Occipital lobe (tissue), 2 donors: ENCODE results near the gene LTB4R2. TPM values are rescaled to one million over a fixed set of nuclear protein-coding genes. Genes with fewer than 3 reads are reported as not detected.

ENCODE experiments used
- DNase-seq: peaks from one replicate; lab custom pipeline; 2025; lab: John Stamatoyannopoulos, UW
- total RNA-seq: library from RNA; depleted of rRNA; stranded (reverse); fragments of >200 nt; gene quantifications from one replicate; pipeline ENCODE4 v1.2.3, GENCODE V29; 2014

LTB4R2 gene, protein sequence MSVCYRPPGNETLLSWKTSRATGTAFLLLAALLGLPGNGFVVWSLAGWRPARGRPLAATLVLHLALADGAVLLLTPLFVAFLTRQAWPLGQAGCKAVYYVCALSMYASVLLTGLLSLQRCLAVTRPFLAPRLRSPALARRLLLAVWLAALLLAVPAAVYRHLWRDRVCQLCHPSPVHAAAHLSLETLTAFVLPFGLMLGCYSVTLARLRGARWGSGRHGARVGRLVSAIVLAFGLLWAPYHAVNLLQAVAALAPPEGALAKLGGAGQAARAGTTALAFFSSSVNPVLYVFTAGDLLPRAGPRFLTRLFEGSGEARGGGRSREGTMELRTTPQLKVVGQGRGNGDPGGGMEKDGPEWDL
- 1.4 TPM for total RNA-seq

DNA sequence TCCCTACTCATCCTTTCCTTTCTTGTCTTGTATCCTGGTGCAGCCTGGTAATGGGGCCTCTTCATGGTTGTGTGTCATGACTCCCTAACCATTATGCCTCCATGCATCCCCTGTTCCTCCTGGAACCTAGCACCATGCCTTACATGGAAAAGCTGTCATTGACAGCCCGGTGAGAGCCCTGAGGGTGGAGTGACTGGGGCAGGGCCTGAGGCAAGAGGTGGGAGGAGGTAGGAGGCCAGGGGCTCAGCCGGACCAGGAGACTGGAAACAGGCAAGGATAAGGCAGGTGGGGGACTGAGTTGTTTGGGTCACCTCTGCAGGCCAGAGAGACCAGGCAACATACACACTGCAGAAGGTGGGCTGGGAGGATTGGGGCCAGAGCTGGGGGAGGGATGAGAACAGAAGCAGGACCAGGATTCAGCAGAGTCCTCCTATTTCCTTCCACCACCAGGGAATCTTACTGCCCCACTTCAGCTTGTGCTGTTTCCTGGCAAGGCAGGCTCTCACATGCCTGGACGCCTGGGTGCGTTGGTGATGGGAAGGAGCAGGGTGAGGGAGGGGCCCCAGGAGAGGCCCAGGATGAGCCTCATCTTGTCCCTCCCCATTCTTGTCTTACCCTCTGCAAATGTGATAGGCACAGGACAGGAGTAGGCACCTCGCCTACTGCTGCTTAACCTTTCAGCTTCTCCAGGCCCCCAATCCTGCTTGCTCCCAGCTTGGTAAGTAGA lies at the start of gene LTB4R2:
LTB4R2 (plus strand) TSS at position 603 of the 727 bp plus-strand sequence. CDS start 525 bp downstream, outside the sequence.
- no peak for DNase-seq

DNA sequence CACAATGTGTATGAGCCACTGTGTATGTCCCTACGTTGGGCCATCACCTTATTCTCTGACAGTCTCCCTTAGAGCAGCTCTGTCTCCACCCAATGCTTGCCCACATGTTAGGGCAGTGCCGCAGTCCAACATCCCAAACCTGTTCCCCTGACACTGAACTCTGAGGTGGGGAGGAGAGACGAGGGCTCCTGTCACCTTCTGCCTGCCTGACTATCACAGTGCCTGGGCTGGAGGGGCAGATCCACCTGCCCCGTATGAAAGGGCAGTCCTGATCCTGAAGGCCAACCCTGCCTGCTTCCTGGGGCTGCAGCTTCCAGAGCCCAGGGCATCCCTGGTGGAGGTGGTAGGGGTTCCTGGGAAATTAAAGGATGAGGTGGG lies 49.2 kb upstream of the LTB4R2 start:
- no peak for DNase-seq

DNA sequence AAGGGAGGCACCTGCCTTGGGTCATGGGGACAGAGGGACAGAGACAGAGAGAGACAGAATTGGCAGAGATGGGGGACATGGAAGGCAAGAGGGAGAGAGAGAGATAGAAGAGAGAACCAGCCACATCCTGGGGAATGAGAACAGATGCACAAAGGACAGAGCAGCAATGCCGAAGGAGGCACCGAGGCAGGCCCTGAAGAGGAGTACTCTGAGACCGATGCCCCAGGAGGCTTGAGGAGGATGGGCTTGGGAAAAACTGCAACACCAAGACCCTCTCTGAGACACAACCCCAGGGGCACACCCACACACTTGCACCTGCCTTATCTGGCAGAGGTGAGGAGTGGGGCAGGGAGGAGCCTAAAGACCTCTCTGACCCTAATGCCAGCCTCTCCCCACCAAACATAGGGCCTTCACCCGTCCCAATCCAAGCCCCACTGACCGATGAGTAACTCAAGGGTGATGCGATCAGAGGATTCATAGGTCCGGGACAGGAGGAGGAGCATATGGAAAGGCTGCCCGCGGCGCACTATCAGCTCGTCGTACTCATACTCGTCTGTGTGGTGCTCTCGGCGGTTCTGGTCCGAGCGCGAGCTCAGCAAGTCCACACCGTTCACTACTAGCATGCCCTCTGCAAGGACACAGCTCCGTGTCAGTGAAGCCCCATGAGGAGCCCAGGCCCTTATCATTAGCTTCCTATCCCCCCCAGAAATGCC lies 48.5 kb upstream of the LTB4R2 start:
- no peak for DNase-seq

DNA sequence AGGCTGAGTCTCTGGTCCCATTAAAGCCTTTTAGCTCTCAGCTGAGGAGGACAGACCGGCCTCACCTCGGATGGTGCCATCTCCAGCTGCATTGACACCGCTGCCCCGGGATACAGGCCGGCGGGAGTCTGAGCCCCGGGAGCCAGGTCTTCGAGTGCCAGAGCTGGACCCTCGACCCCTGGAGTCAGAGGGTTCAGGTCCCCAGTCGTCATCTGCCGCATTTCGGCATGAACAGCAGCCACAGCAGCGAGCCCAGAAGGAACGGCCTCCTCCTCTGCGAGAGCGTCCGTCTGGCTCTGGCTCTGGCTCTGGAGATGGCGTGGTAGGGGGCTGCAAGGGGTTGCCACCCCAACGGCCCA lies 48.0 kb upstream of the LTB4R2 start:
- DNase-seq: no peak

DNA sequence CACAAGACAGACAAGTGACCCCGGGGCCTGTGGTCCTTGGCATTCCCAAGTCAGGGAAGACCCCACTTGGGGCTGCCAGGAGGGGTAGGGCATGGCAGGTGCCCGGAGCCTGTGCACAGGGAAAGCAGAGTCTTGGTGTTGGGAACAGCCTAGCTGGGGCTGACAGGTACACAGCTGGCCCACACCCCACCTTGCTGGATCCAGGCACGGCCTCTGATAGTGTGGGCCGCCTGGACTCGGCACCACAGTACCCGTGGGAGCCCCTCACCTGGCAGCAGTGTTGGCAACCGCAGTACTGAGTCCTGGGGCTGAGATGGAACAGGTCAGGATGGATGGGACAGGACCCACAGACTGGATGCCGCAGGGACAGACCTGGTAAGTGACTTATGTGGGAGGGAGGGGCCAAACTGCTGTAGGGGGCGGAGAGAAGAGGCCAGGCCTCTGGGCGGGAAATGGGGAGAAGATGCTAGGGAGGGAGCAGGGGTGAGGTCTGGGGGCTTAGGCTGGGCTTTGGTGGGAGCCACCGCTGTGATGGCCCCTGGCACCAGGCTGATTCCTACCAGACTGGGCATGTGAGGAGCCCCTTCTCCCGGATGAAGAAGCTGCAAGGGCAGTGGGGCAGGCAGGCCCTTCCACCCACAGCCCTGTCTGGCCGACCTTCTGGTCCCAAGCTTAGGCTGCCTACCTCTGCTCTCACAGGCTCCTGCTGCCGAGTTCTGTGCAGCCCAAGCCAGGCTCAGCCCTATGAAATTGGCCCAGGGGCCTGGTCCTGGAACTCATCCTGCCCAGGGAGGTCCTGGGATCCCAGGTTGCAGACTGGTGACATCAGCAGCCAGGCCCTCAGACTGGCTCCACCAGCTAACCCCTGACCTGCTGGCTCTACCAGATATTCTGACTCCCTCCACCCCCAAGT lies 46.9 kb upstream of the LTB4R2 start, which contains the start of gene TGM1:
TGM1 (minus strand) TSS at position 357 of the 913 bp plus-strand sequence. CDS start 825 bp downstream, outside the sequence.
- no peak for DNase-seq

DNA sequence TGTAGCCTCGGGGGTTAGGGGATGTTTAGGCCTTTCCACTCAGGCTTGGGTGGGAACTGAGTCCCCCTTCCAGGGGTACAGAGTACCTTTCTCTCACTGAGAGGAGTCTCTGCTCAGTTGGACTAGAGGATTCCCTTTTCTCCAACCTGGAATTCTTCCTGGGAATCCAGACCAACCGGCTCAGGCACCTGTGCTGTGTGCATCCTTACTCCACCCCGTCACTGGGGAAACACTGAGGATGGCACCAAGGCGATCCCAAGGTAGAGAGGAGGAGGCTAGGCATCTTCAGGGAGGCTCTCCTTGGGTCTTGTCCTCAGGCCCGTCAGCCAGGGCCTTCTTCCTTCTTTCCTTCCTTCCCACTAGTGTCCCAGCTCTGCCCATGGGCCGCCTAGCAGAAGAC lies 46.1 kb upstream of the LTB4R2 start:
- DNase-seq: no peak

DNA sequence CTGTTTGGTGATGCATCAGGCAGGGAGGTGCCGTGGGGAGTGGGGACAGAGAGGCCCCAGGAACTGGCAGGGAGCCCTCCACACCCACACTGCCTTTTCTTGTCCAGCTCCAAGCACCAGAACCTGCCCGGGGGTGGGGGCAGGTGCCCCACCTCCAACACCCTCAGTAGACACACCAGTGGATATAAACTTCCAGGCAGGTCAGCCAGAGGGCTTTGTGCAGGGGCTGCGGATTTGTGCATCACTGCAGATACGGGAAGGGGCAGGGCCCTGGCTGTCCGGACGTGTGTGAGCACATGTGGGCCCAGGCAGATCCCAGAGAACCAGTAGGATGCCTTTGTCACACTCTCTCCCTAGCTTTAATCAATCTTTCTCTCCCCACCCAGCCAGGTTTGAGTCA lies 45.6 kb upstream of the LTB4R2 start:
- DNase-seq: no peak

DNA sequence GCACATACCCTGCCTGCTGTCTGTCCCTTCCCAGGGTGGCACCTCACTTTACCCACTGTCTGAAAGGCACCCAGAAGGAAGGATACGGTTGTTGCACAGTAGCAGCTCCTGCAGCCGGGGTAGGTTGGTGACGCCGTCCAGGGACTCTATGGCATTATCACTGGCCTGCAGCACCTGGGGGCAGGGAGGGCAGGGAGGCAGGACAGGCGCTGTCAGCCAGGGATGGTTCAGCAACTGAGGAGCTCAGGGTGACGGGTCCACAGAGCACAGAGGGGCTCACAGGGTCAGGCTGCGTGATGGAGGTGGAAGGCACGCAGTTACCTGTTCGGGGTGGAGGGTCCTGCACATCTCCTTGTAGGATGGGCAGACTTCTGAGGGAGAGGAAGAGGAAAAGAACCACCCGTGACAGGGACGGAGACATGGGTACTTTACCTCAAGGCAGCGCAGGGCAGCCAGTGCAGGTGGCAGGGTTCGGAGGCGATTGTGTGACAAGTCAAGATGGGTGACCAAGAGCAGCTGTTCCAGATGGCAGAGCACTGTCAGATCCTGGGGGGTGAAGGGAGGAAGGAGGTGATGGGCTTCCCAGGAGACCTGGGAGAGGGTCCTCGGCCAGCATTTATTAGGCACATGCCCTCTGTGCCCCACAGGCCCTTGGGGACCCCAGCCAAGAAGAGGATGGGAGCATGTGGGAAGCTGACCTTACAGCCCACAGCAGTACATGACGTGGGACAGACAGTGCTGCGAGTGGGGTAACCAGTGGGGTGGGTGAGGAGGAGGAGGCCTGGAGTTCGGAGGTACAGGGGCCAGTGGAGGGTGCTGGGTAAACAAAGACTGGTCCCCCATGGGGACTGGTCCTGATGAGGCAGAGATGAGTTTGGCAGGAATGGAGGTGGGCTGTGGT lies 43.3 kb upstream of the LTB4R2 start:
- no peak for DNase-seq

DNA sequence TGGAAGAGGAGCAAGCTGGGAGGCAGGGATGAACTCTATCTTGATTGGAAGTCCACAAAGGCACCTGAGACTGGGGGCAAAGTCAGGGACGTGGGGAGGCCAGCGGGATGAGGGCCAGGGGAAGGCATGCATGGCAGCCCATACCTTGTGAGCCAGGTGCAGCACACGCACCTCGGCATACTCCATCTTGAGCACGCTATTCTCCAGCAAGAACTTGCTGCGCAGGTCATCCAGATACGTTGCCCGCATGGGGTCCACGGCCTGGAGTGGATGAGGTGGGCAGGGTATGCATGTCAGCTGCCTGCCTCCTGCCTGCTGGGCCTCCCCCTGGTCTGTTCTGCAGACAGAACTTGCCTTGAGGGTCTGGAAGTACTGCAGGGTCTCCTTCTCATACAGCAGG lies 42.4 kb upstream of the LTB4R2 start:
- no peak for DNase-seq

DNA sequence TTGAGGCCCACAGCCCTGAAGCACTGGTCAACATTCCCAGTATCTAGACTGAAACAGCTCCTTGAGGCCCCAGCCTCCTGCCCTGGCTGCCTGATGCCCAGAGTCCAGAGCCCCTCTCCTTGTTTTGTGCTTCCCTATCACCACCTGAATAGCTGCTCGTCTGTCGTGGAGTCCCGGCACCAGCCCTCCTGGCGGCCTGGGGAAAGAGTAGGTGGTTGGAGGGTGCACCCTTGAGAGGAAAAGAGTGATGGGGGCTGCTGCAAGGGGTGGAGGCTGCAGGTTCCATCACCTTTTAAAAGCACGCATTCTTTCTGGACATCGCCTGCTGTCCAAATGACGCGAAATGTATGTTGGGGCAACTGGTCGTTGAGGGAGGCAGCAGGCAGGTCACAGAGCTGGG lies 41.7 kb upstream of the LTB4R2 start:
- DNase-seq: no peak

DNA sequence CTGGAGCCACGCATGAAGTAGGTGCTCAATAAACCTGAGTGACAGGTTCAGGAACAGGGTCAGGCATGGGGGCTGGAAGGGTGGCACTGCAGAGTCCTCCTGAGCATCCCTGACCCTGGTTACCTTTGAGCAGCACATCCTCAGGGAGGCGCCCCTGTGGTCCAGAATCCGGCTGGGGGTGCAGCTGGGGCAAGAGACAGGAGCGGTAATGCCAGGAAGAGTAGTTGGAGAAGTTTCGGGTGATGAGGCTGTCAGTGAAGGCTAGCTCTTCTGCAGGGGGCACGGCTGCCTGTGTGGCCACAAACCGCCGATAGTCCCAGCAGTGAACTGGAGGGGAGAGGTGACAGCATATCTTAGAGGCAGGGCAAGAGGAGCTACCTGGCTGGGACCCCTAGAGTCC lies 40.6 kb upstream of the LTB4R2 start:
- DNase-seq: no peak

DNA sequence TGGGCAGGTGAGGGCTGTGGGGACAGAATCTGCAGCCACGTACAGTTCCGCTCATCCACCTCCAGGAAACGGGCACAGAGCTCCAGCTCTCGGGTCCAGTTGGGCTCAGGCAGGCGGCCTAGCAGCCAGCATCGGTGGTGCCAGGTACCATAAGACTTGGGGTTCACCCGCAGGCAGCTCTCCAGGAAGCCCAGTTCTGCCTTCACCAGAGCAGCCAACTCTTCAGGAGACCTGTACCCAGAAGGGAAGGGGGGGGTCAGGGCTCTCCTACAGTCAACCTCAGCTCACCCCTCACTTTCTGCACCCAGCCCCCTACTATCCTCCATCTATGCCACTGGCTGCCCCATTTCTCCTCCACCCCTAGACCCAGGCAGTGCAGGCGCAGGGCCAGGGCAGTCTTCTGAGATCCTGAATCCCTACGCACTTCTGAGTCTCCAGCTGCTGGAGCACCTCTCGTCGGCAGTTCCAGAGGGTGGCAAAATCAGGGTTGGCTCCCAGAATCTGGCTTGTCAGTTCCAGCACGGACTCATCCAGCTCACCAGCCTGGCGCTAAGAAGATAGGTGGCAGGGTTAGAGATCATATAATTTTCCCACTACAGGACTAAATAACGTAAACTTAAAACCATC lies 39.9 kb upstream of the LTB4R2 start:
- DNase-seq: no peak

DNA sequence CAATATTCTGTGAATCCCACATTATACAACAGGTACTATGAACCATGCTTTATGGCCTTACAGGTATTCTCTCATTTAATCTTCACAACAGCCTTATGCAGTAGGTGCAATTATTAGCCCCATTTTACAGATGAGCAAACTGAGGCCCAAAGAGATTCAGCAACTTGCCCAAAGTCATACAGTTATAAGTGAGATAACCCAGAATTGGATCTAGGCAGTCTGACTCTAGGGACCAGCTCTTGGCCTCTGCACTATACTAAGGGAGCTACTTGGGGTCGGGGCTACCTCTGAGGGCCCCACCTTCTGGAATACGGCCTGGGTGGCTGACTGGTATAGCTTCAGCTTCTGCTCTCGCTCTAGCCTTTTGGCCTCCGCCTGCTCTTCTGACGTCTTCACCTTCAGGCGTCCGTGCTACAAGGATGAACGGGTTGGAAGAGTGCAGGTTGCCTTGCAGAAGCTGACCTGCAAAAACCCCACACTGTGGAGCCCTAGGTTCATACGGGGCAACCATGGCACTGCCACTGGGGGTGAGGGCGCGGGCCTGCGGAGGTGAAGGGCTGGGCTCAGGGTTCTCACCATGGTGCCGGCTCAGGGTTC lies 39.3 kb upstream of the LTB4R2 start:
- DNase-seq: no peak

DNA sequence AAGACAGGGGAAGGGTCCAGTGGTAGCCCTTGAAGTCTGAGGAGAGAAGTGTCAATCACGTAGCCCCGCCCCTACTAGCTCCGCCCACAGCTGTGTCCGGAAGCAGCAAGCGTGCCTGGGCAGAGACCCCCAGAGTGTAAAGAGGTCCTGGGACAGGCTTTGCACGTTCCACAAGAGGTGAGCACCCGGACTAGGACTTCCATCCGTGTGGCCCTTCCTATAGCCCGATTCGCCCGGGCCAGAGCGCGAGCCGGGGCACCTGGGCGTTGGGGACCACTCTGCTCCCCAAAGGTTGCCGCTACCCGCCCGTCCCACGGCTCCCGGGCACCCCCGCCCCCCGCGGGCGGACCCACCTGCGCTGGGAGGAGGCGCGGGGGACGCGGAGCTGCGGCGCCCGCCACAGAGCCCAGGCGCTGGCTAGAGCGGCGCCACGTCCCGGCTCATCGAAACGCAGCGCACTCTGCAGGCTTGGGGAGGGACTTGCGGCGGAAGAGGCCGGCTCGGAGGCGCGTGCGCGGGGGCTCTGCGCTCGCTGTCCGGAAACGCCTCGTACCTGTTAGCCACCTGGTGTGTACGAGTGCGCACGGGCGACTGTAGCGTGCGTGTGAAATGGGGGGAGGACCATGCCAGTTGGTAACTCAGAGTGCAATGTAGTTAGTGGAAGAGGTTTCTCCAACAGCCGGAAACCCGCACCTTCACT lies 38.7 kb upstream of the LTB4R2 start, which contains the start of gene RABGGTA:
RABGGTA (minus strand) TSS at position 464 of the 700 bp plus-strand sequence. CDS start 482 bp downstream, outside the sequence.
- peak; percentile 76 for DNase-seq

DNA sequence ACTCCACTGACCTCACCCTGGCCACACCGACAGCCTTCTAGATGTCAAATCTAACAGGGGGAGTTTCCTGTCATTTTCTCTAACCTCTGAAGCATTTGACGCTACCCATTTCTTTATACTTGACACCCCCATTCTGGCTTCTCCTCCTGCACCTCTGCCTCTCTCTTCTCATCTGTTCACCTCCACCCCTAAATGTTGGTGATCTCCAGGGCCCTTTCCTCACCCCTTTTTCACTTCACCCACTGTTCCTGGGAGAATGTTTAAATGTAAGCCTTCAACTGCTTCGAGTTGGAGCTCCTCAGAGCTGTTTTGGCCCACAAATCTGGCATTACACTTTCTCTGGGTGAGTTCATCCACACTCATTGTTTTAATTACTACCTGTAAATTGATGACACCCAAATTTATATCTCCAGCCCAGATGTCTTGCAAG lies 38.1 kb upstream of the LTB4R2 start:
- no peak for DNase-seq

DNA sequence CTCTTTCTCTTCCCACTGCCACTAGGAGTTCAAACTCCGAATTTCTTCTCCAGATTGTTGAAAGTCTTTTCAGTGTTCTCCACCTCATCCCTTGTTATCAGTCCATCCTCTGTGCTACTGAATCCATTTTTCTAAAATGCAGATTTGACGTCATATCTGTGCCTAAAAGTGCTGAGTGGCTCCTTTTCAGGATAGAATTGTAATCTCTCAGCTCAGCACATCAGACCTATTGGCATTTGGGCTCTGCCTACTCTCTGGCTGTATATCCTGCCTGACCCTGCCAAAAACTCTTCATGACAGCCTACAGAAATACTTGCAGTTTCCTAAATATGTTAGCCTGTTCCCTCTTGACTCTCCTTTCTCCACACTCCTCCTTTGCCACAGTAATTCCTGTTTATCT lies 37.5 kb upstream of the LTB4R2 start:
- no peak for DNase-seq

DNA sequence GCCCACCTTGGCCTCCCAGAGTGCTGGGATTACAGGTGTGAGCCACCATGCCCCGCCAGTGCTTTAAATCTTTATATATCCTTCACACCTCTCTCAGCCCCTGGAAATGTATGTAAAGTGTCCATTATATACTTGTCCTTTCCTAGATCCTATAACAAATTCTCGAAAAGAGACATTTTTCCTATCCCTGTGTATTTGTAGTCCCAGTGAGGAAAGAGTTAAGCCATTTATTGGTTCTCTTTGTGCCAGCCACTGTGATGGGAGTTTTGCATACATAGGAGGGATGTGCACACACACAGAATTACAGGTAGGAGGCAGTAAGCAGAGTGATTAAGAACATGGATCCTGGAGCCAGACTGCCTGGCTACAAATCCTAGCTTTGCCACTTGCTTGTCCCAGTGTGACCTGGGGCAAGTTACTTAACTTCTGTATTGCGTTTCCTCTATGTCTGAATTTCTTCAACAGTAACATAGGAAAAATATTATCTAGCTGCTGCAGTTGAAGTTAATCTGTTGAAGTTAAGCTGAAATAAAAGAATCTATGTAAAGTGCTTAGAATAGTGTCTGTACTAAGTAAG lies 36.4 kb upstream of the LTB4R2 start:
- DNase-seq: no peak

DNA sequence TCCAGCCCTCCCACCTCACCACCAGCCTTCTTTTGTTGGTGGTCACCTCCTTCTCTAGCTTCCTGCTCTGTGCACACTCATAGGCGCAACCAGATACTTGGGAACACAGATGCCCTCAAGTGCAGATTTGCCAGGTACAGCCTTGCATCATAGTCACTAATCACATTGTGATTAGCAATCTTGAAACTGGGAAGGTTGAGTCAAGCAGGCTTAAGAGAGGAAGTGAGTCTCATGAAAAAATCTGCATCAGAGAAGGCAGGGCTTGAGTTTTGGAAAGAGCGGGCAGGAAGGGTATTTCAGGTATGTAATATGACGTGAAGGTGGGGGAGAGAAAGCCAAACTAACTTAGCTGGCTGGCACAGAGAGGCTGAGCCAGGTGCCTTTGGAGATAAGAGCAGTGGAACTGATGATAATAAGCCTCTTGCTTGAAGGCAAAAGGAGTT lies 35.8 kb upstream of the LTB4R2 start:
- DNase-seq: no peak
